Bronchial epithelial cell (primary cell): ENCODE results near the gene UBXN11. TPM values are rescaled to one million over a fixed set of nuclear protein-coding genes. Genes with fewer than 3 reads are reported as not detected.

Source experiments
- DNase-seq: peaks from one replicate; pipeline ENCODE4 v3.0.0-alpha.2; 2010; ENCODE audit warnings: low read depth
- FAIRE-seq: peaks from 2 replicates; lab custom pipeline; 2011; peaks lifted over from hg19 to GRCh38; lab: Jason Lieb, UNC
- H3K27me3 ChIP-seq: 2 replicates; pipeline ENCODE4 v1.5.1; 2011; ENCODE audit warnings: low read length; ENCODE audit not compliant: control insufficient read depth, insufficient read depth
- H3K36me3 ChIP-seq: 2 replicates; pipeline ENCODE4 v1.5.1; 2011; ENCODE audit warnings: low read length; ENCODE audit not compliant: control insufficient read depth, insufficient read depth
- H3K4me3 ChIP-seq: 2 replicates; pipeline ENCODE4 v1.5.1; 2011; ENCODE audit warnings: mild to moderate bottlenecking, low read depth, low read length, control low read depth
- total RNA-seq: library from RNA; depleted of rRNA; stranded (reverse); fragments of >200 nt; gene quantifications from 2 replicates; pipeline ENCODE4 v1.2.1, GENCODE V29; 2014
- TF ChIP-seq, protein P1 (sequence below): IDR thresholded peaks from 2 replicates; pipeline ENCODE4 v1.5.1; 2011; ENCODE audit warnings: mild to moderate bottlenecking, moderate library complexity, low read length, control low read depth, inconsistent platforms; ENCODE audit not compliant: insufficient read depth, severe bottlenecking

UBXN11 gene
- total RNA-seq, 1 donor from 2014 or later: 2.6 TPM

- H3K36me3 ChIP-seq: no peaks in the 10 kb centered on the region
- no peak for DNase-seq
- H3K4me3 ChIP-seq: no peak overlapping the region
- TF ChIP-seq, protein P1, sequence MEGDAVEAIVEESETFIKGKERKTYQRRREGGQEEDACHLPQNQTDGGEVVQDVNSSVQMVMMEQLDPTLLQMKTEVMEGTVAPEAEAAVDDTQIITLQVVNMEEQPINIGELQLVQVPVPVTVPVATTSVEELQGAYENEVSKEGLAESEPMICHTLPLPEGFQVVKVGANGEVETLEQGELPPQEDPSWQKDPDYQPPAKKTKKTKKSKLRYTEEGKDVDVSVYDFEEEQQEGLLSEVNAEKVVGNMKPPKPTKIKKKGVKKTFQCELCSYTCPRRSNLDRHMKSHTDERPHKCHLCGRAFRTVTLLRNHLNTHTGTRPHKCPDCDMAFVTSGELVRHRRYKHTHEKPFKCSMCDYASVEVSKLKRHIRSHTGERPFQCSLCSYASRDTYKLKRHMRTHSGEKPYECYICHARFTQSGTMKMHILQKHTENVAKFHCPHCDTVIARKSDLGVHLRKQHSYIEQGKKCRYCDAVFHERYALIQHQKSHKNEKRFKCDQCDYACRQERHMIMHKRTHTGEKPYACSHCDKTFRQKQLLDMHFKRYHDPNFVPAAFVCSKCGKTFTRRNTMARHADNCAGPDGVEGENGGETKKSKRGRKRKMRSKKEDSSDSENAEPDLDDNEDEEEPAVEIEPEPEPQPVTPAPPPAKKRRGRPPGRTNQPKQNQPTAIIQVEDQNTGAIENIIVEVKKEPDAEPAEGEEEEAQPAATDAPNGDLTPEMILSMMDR: no peak
- no peaks in the 10 kb centered on the region for H3K27me3 ChIP-seq
- FAIRE-seq: no peak
Observed at GRCh38 chr1:26287033-26287711, 19.3 kb downstream of the UBXN11 start.

GRCh38 chr1:26286064-26286416 lies 20.4 kb downstream of the UBXN11 start:
- H3K36me3 ChIP-seq: peaks cover 6% of the 10 kb centered on the region
- H3K4me3 ChIP-seq: no peak overlapping the region
- FAIRE-seq: no peak
- H3K27me3 ChIP-seq: no peaks in the 10 kb centered on the region
- no peak for DNase-seq
- TF ChIP-seq, protein P1: no peak

GRCh38 chr1:26285366-26286063 lies 20.9 kb downstream of the UBXN11 start:
- DNase-seq: no peak
- FAIRE-seq: no peak
- TF ChIP-seq, protein P1: peak; percentile 53
- Histone ChIP-seq H3K4me3 (no peak overlapping the region), H3K36me3 (peaks cover 8% of the 10 kb centered on the region), H3K27me3 (no peaks in the 10 kb centered on the region)

- no peaks in the 10 kb centered on the region for H3K27me3 ChIP-seq
- peaks cover 8% of the 10 kb centered on the region for H3K36me3 ChIP-seq
- H3K4me3 ChIP-seq: no peak overlapping the region
- FAIRE-seq (no peak), DNase-seq (peak; percentile 96)
- TF ChIP-seq, protein P1: peak; percentile 92
Observed at GRCh38 chr1:26284597-26285347, 21.7 kb downstream of the UBXN11 start.

DNA sequence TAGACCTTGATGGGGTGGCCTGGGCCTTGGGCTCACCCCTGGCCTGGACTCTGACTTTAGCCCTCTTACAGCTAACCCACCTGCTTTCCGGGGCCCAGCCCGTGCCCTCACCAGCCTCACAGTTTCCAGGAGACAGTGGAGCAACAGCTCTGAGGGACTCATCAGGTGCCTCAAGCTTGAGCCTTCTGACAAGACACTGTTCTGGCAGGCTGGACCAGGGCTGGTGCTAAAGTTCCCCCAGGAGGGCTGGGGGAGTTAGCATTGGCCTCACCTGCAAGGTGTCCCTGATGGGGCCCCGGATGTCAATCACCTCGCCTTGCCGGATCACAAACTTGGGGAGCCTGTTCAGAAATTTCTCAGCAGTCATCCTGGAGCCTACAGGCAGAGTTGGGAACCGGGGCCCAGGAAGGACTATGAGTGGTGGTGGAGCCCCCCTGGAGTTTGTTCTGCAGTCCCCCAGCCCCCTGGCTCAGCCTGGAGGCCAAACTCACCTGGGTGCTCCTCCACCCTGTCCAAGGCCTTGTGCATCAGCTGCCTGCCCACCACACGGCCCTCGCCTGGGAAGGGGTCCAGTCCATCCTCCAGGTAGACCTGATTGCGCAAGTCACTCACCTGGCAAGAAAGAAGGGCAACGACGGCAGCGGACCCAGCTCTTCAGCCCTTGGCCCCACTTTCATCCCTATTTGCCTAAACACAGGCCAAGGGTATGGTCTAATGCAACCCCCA lies 22.4 kb downstream of the UBXN11 start:
- Histone ChIP-seq H3K27me3 (no peaks in the 10 kb centered on the region), H3K4me3 (no peak overlapping the region), H3K36me3 (peaks cover 8% of the 10 kb centered on the region)
- DNase-seq (no peak), FAIRE-seq (no peak)
- TF ChIP-seq, protein P1: no peak
